HepG2 (cell line): ENCODE measurements around the gene POLE3. TPM values are rescaled to one million over a fixed set of nuclear protein-coding genes. Genes with fewer than 3 reads are reported as not detected.
A peak's percentile ranks its signal among the peaks of the same experiment; 100 is the strongest.

Experiments
- HNF4G ChIP-seq, 2 experiments: sonication (generic) in 1 of 2; formaldehyde crosslinking in 1 of 2; IDR thresholded peaks; 2 replicates each; pipeline versions ENCODE4 v1.4.0 to v1.6.1; 2011 to 2020; ENCODE audit warnings: borderline replicate concordance in 2 of 2, low read depth in 2 of 2, mild to moderate bottlenecking in 2 of 2, low read length in 1 of 2, missing genetic modification reagents in 1 of 2, moderate library complexity in 1 of 2
- PCBP1 ChIP-seq: fragments of 200-400 bp; formaldehyde crosslinking; IDR thresholded peaks from 2 replicates; pipeline ENCODE4 v1.6.1; 2017; ENCODE audit warnings: mild to moderate bottlenecking, low read depth, low read length, borderline replicate concordance
- ZBTB20 ChIP-seq: sonication (generic); formaldehyde crosslinking; IDR thresholded peaks from 2 replicates; pipeline ENCODE4 v1.8.1; 2023; ENCODE audit warnings: missing genetic modification reagents, low read depth, mild to moderate bottlenecking, borderline replicate concordance
- ZNF121 ChIP-seq: sonication (generic); formaldehyde crosslinking; IDR thresholded peaks from 2 replicates; pipeline ENCODE4 v1.5.0; 2020; ENCODE audit warnings: mild to moderate bottlenecking, missing genetic modification reagents
- polyA plus RNA-seq, 8 experiments: library from polyadenylated mRNA; depleted of rRNA in 3 of 8; stranded (reverse) in 7 of 8; unstranded in 1 of 8; fragments of >200 nt; fragmentation: Illumina TruSeq in 4 of 8; extraction: Trizol in 4 of 8; gene quantifications; 2 replicates each; pipeline versions ENCODE4 v1.2.1 to v1.2.3, GENCODE V29; 2011 to 2016; ENCODE audit warnings: low read depth in 4 of 8, missing spikeins in 1 of 8, mixed read lengths in 1 of 8; ENCODE audit not compliant: insufficient read depth in 1 of 8
- total RNA-seq, 5 experiments: library from RNA; depleted of rRNA; stranded (reverse); fragments of >200 nt; fragmentation: Illumina TruSeq; extraction: Trizol; gene quantifications; 2 replicates each; pipeline ENCODE4 v1.2.3, GENCODE V29; 2016; ENCODE audit warnings: low read depth in 1 of 5
- TF ChIP-seq, protein P1 (sequence below), 2 experiments: fragments of 450-650 bp in 1 of 2; sonication (generic) in 1 of 2; formaldehyde crosslinking in 1 of 2; IDR thresholded peaks; 2 replicates each; pipeline versions ENCODE4 v1.6.1 to v1.8.0; 2016 to 2022; ENCODE audit warnings: antibody characterized with exemption in 1 of 2, mild to moderate bottlenecking in 1 of 2, missing genetic modification reagents in 1 of 2
- TF ChIP-seq, protein P2 (sequence below): sonication (generic); formaldehyde crosslinking; IDR thresholded peaks from 2 replicates; pipeline ENCODE4 v1.4.0; 2020; ENCODE audit warnings: missing genetic modification reagents, borderline replicate concordance

POLE3 gene
- total and polyA plus RNA-seq, 2 of the 13 experiments (the other 11 are each of a cell fraction or from before 2014, with no cell fraction given), result 36.0 to 77.2 TPM

DNA sequence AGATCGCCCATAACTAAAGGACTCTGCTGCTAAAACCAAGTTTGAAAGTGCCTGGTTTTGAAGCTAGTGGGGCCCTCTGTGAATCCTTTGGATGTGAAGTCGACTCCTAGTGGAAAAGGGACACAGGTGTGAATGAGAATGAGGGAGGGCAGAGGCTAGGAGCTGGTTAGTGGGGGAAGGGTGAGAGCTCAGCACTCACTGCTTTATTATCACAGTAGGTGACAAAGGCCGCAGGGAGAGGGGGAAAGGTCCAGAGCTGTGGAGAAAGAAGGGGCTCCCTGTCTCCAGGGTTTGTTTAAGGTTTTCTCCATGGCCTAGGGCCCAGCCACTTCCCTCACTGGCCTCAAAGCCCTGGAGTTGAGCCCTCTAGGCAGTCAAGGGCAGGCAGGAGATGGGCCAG lies 37.2 kb downstream of the POLE3 start (continued):
- TF ChIP-seq, protein P1, sequence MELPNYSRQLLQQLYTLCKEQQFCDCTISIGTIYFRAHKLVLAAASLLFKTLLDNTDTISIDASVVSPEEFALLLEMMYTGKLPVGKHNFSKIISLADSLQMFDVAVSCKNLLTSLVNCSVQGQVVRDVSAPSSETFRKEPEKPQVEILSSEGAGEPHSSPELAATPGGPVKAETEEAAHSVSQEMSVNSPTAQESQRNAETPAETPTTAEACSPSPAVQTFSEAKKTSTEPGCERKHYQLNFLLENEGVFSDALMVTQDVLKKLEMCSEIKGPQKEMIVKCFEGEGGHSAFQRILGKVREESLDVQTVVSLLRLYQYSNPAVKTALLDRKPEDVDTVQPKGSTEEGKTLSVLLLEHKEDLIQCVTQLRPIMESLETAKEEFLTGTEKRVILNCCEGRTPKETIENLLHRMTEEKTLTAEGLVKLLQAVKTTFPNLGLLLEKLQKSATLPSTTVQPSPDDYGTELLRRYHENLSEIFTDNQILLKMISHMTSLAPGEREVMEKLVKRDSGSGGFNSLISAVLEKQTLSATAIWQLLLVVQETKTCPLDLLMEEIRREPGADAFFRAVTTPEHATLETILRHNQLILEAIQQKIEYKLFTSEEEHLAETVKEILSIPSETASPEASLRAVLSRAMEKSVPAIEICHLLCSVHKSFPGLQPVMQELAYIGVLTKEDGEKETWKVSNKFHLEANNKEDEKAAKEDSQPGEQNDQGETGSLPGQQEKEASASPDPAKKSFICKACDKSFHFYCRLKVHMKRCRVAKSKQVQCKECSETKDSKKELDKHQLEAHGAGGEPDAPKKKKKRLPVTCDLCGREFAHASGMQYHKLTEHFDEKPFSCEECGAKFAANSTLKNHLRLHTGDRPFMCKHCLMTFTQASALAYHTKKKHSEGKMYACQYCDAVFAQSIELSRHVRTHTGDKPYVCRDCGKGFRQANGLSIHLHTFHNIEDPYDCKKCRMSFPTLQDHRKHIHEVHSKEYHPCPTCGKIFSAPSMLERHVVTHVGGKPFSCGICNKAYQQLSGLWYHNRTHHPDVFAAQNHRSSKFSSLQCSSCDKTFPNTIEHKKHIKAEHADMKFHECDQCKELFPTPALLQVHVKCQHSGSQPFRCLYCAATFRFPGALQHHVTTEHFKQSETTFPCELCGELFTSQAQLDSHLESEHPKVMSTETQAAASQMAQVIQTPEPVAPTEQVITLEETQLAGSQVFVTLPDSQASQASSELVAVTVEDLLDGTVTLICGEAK (IDR thresholded peaks at IDR 0.05), result no peak
- TF ChIP-seq, protein P1 (CRISPR knock-in tag; IDR thresholded peaks at IDR 0.05), result 0 out of 2 replicates have a peak, but pooled peaks have one; percentile 17
- TF ChIP-seq HNF4G (IDR thresholded peaks at IDR 0.05; ENCODE audit: borderline replicate concordance, low read depth, low read length), result 0 out of 2 replicates have a peak, but pooled peaks have one; percentile 14
- TF ChIP-seq HNF4G (CRISPR knock-in tag; IDR thresholded peaks at IDR 0.05; ENCODE audit: borderline replicate concordance, low read depth), result no peak
- TF ChIP-seq ZNF121 (CRISPR knock-in tag), result no peak
- TF ChIP-seq, protein P2, sequence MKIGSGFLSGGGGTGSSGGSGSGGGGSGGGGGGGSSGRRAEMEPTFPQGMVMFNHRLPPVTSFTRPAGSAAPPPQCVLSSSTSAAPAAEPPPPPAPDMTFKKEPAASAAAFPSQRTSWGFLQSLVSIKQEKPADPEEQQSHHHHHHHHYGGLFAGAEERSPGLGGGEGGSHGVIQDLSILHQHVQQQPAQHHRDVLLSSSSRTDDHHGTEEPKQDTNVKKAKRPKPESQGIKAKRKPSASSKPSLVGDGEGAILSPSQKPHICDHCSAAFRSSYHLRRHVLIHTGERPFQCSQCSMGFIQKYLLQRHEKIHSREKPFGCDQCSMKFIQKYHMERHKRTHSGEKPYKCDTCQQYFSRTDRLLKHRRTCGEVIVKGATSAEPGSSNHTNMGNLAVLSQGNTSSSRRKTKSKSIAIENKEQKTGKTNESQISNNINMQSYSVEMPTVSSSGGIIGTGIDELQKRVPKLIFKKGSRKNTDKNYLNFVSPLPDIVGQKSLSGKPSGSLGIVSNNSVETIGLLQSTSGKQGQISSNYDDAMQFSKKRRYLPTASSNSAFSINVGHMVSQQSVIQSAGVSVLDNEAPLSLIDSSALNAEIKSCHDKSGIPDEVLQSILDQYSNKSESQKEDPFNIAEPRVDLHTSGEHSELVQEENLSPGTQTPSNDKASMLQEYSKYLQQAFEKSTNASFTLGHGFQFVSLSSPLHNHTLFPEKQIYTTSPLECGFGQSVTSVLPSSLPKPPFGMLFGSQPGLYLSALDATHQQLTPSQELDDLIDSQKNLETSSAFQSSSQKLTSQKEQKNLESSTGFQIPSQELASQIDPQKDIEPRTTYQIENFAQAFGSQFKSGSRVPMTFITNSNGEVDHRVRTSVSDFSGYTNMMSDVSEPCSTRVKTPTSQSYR (CRISPR knock-in tag), result peak; percentile 38; the same call in 1 of the 2 replicates
- TF ChIP-seq PCBP1, result no peak
- no peak for TF ChIP-seq ZBTB20
